ENCODE results near the gene PPP1R12B. TPM values are rescaled to one million over a fixed set of nuclear protein-coding genes. Genes with fewer than 3 reads are reported as not detected.

Gene PPP1R12B
- total and polyA plus RNA-seq, 4 donors = 4.0 to 31.6 (median 9.7) TPM

DNA sequence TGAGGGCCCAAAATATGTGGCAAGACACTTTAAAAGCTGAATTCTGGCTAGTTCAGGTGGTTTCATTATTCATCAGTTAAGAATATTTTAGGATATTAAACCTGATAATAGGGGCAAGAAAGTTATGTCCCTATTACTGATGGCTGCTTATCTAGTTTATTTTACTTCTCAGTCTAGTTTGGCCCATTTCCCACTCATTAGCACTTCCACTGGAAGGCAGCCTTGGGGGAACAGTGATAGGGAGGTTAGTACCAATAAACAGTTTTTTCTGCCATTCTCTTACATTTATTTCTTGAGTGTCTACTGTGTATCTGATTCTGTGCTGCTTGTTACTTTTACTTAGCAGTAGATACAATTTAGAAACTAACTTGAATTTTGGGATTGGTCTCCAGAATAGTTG, 9.0 kb downstream of the PPP1R12B start:
- Histone ChIP-seq H3K36me3 (ENCODE audit: control insufficient read depth in 4 of 4, insufficient read depth in 3 of 4, low read depth in 1 of 4, low read length in 3 of 4) (no peaks in the 10 kb centered on the region), H3K27me3 (ENCODE audit: control insufficient read depth in 4 of 4, insufficient read depth in 4 of 4, low read length in 3 of 4) (no peaks in the 10 kb centered on the region), H3K4me1 (ENCODE audit: control insufficient read depth in 4 of 4, insufficient read depth in 4 of 4, low read length in 3 of 4) (peaks cover 0 to 6% (median 3%) of the 10 kb centered on the region in 4 donors), H3K27ac (ENCODE audit: low read depth in 1 of 2, low read length in 2 of 2) (no peak overlapping the region), H3K4me3 (ENCODE audit: low read depth in 1 of 3, low read length in 3 of 3) (no peak overlapping the region), H3K9me3 (ENCODE audit: control insufficient read depth in 4 of 4, low read length in 3 of 4) (no peaks in the 10 kb centered on the region), H3K9ac (ENCODE audit: low read depth in 1 of 2, low read length in 2 of 2) (no peak overlapping the region)
- no peak for DNase-seq (ENCODE audit: low spot score)
- TF ChIP-seq HNF4A (conservative IDR thresholded peaks at IDR 0.05) = no peak
- TF ChIP-seq MAX (IDR thresholded peaks at IDR 0.05) = no peak
- no peak for TF ChIP-seq EGR1 (IDR thresholded peaks at IDR 0.05; ENCODE audit: low read depth in 2 of 2)
- TF ChIP-seq FOXA2 (IDR thresholded peaks at IDR 0.05) = no peak
- no peak for TF ChIP-seq SP1 (IDR thresholded peaks at IDR 0.05)
- TF ChIP-seq ATF3 (IDR thresholded peaks at IDR 0.05) = no peak
- TF ChIP-seq NR2F2 (IDR thresholded peaks at IDR 0.05) = no peak
- no peak for TF ChIP-seq ZBTB33 (IDR thresholded peaks at IDR 0.05)
- TF ChIP-seq, protein P1, sequence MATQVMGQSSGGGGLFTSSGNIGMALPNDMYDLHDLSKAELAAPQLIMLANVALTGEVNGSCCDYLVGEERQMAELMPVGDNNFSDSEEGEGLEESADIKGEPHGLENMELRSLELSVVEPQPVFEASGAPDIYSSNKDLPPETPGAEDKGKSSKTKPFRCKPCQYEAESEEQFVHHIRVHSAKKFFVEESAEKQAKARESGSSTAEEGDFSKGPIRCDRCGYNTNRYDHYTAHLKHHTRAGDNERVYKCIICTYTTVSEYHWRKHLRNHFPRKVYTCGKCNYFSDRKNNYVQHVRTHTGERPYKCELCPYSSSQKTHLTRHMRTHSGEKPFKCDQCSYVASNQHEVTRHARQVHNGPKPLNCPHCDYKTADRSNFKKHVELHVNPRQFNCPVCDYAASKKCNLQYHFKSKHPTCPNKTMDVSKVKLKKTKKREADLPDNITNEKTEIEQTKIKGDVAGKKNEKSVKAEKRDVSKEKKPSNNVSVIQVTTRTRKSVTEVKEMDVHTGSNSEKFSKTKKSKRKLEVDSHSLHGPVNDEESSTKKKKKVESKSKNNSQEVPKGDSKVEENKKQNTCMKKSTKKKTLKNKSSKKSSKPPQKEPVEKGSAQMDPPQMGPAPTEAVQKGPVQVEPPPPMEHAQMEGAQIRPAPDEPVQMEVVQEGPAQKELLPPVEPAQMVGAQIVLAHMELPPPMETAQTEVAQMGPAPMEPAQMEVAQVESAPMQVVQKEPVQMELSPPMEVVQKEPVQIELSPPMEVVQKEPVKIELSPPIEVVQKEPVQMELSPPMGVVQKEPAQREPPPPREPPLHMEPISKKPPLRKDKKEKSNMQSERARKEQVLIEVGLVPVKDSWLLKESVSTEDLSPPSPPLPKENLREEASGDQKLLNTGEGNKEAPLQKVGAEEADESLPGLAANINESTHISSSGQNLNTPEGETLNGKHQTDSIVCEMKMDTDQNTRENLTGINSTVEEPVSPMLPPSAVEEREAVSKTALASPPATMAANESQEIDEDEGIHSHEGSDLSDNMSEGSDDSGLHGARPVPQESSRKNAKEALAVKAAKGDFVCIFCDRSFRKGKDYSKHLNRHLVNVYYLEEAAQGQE (IDR thresholded peaks at IDR 0.05) = no peak
- no peak for TF ChIP-seq JUND (IDR thresholded peaks at IDR 0.05)
- TF ChIP-seq RAD21 (IDR thresholded peaks at IDR 0.05) = no peak
- TF ChIP-seq GABPA (IDR thresholded peaks at IDR 0.05 in 1 of 2, conservative IDR thresholded peaks at IDR 0.05 in 1 of 2) = no peak
- TF ChIP-seq FOXA1 (IDR thresholded peaks at IDR 0.05) = no peak
- no peak for TF ChIP-seq CTCF (IDR thresholded peaks at IDR 0.05; ENCODE audit: low read depth, low read length, missing input control)
- no peak for TF ChIP-seq YY1 (IDR thresholded peaks at IDR 0.05)
- TF ChIP-seq HNF4G (IDR thresholded peaks at IDR 0.05) = no peak

GRCh38 chr1:202361224-202361623, 12.7 kb downstream of the PPP1R12B start:
- no peak overlapping the region for H3K27ac ChIP-seq (ENCODE audit: low read depth in 1 of 2, low read length in 2 of 2)
- no peaks in the 10 kb centered on the region for H3K4me1 ChIP-seq (ENCODE audit: control insufficient read depth in 4 of 4, insufficient read depth in 4 of 4, low read length in 3 of 4)
- H3K4me3 ChIP-seq (ENCODE audit: low read depth in 1 of 3, low read length in 3 of 3) = no peak overlapping the region
- WGBS = 97% methylated on average over 2 of the region's 2 CpGs
- no peaks in the 10 kb centered on the region for H3K36me3 ChIP-seq (ENCODE audit: control insufficient read depth in 4 of 4, insufficient read depth in 3 of 4, low read depth in 1 of 4, low read length in 3 of 4)
- H3K9ac ChIP-seq (ENCODE audit: low read depth in 1 of 2, low read length in 2 of 2) = no peak overlapping the region
- no peaks in the 10 kb centered on the region for H3K27me3 ChIP-seq (ENCODE audit: control insufficient read depth in 4 of 4, insufficient read depth in 4 of 4, low read length in 3 of 4)
- DNase-seq (ENCODE audit: low spot score) = no peak
- H3K9me3 ChIP-seq (ENCODE audit: control insufficient read depth in 4 of 4, low read length in 3 of 4) = no peaks in the 10 kb centered on the region
- TF ChIP-seq MAX (IDR thresholded peaks at IDR 0.05) (no peak), ZBTB33 (IDR thresholded peaks at IDR 0.05) (no peak), HNF4G (IDR thresholded peaks at IDR 0.05) (no peak), HNF4A (conservative IDR thresholded peaks at IDR 0.05) (no peak), FOXA2 (IDR thresholded peaks at IDR 0.05) (no peak), JUND (IDR thresholded peaks at IDR 0.05) (no peak), TAF1 (conservative IDR thresholded peaks at IDR 0.05) (no peak), FOXA1 (IDR thresholded peaks at IDR 0.05) (no peak), RAD21 (IDR thresholded peaks at IDR 0.05) (no peak), NR2F2 (IDR thresholded peaks at IDR 0.05) (no peak), CTCF (IDR thresholded peaks at IDR 0.05; ENCODE audit: low read depth, low read length, missing input control) (no peak), RXRA (IDR thresholded peaks at IDR 0.05) (no peak), SP1 (IDR thresholded peaks at IDR 0.05) (no peak)

Measured in liver (tissue), 9 donors.